GM12874 (cell line): ENCODE measurements around the gene N4BP2L2.

Experiments
- TF ChIP-seq, protein P1 (sequence below): IDR thresholded peaks from 2 replicates; pipeline ENCODE4 v1.5.1; 2011; ENCODE audit warnings: low read depth, mild to moderate bottlenecking, control low read depth, low read length, moderate library complexity; ENCODE audit not compliant: insufficient read depth

N4BP2L2 gene

DNA sequence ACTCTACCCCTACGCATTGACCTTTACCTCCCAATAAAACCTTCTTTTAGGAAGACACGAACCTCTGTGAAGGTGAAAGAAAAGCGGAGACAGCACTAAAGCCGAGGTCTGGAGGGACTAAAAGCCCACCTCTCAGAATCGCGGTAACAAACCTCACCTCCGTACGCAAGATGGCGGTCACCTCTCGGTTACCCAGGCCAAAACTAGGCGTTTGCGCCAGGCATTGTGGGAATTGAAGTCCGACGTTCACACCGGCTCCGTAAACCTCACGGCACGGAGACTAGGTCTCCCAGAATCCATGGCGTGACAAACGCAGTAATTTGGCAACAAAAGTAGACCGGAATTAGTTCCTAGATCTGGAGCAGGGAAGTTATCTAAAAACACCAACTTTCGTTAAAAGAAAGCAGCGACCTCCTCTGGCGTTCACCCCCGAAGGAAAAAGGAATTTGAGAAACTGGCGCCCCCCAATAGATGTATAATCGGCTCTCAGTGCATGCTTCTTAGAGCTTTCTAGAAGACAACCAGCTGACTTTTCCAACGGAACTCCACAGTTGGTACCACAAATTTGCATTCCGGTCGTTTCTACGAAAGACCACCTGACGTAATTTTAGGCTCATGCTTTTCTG, at the start of gene N4BP2L2:
N4BP2L2 (minus strand) TSS at position 175 of the 626 bp plus-strand sequence. CDS start 1,768 bp downstream, outside the sequence.
- TF ChIP-seq, protein P1, sequence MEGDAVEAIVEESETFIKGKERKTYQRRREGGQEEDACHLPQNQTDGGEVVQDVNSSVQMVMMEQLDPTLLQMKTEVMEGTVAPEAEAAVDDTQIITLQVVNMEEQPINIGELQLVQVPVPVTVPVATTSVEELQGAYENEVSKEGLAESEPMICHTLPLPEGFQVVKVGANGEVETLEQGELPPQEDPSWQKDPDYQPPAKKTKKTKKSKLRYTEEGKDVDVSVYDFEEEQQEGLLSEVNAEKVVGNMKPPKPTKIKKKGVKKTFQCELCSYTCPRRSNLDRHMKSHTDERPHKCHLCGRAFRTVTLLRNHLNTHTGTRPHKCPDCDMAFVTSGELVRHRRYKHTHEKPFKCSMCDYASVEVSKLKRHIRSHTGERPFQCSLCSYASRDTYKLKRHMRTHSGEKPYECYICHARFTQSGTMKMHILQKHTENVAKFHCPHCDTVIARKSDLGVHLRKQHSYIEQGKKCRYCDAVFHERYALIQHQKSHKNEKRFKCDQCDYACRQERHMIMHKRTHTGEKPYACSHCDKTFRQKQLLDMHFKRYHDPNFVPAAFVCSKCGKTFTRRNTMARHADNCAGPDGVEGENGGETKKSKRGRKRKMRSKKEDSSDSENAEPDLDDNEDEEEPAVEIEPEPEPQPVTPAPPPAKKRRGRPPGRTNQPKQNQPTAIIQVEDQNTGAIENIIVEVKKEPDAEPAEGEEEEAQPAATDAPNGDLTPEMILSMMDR: 0 out of 2 replicates have a peak, but pooled peaks have one; percentile 6

DNA sequence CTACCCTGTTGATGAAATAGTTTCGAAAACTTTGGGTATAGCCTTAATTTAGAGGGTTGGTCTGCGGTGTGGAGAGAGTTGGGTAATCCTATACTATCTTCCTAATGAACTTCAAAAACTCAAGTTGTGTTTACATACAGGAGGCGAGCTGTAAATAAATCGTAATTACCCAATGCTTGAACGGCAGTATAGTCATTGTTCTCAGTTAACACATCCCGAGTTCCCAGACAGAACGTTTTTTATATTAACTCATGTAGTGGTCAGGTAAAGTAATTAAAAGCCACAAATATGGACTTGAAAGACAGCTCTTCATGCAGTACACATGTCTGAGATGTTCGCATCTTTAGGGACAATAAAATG, 49.2 kb upstream of the N4BP2L2 start:
- TF ChIP-seq, protein P1: no peak

DNA sequence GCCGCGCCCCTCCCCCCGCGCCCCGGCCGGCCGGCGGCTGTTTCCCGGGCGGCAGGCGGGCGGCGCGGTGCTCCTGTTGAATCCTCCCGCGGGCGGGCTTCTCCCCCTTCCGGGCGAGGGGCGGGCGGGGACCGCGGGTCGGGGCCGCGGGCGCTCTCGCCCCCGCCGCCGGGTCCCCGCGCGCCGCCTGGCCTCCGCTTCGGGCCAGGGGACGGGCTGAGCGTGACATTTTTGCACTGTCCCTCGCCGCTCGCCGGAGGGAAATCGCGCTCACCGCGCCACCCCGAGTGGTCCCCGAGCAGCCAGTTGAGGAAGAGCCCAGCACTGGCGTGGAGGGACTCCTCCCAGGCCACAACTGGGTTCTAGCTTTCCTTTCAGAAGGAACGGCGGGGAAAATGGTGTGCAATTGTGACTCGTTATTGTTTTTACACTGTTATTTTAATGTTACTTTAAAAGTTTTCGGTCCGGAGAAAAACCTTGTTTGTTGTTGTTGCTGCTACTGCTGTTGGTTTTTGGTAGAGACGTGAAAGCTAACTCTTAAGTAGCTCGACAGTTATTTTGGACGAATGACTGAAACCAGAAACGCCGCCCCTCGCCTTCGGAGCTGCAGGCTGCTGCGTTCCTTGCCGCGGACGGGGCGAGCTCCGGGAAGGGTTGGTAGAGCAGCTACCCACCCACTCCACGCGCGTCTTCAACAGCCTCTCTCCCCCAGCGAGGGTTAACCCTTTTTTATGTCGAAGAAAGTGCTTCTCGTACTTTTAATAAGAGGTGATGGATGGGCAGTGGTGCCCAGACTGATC, 48.6 kb upstream of the N4BP2L2 start:
- TF ChIP-seq, protein P1: 0 out of 2 replicates have a peak, but pooled peaks have one; percentile 10

DNA sequence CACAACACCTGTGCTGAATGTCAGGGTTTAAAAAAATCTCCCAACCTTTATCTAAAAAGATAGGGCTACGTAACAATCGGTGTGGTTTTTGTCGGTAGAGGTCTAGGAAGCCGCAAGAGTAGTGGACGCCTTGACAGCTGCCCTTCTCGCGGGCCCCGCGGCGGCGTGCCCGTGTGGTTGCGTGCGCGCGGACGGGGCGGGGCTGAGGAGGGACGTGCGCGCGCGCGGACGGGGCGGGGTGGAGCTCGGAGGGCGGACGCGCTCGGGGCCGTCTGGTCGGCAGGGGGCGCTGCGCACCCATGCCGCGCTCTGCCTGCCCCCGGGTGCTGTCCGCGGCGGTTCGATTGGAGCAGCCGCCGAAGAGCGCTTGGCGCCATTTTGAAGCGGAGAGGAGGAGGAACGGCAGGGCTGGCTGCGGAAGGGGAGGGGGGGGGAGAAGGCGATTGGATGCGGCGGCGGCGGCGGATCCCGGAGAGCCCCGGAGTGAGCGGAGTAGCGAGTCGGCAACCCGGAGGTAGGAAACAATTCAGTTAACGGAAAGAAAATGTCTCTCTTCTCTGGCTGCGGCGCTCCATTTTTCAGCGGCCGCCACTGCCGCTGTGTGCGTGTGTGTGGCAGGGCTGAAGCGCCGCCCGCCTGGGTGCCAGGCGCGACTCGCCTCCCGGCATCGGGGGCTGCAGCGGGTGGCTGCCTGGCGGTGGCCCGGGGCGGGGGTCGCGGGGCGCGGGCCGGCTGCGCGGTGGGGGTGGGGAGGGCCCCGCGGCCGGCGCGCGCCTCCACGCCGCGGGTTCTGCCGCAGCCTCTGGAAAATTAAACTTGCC, 47.7 kb upstream of the N4BP2L2 start, which contains the start of gene PDS5B:
PDS5B (plus strand) TSS at position 373 of the 821 bp plus-strand sequence. CDS start 62,321 bp downstream, outside the sequence.
- TF ChIP-seq, protein P1: peak; percentile 84

DNA sequence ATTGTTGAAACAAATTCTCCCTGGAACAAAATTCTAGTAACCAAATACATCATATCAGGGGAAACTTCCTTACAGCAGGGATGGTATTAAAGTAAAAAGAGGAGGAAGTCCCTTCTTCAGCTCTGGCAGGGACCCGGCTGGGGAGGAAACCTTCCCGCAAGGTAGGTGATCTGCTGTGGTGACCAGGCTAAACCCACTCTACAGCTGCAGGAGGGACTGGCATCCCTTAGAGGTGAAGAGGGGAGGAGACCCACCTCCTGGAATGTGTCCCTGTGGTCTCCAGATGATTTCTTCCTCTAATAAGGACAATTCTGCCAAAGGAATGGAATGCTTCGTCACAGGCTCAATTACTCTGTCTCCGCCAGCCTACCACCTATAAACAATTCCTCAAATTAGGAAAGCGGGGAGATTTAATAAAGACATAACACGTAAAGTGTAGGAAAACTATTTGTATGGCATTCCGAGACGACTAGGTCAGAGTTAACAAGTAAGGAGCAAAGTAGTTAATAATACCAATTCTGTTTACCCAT, 47.0 kb upstream of the N4BP2L2 start:
- TF ChIP-seq, protein P1: no peak

DNA sequence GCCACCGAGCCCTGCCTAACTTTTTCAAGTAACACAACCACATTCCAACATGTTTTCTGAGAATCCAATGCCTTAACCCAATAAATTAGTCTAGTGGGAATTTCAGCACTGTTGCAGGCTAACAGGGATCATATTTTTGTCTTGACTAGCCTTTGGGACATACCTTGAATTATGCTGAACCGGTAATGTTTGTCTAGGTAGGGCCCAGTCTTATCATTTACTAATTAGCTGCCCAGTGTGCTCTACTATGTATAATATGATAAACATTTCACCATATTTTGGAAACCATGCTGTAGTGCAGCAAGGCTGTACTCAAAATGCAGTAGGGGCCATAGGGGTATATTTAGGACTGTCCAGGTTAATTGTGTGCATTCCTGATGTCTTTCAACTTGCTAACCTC, 44.4 kb upstream of the N4BP2L2 start:
- TF ChIP-seq, protein P1: no peak
